Measurements from ENCODE around the gene WDR81.
"Not testable (repeated sequence)": the region's sequence is repeated elsewhere in the genome, so short reads cannot be mapped to it uniquely, and the experiment has no call there.

Gene WDR81

GRCh38 chr17:1753767-1754429, 29.4 kb downstream of the WDR81 start:
- no peak for DNase-seq (ENCODE audit: low spot score)

GRCh38 chr17:1754430-1755112, 30.1 kb downstream of the WDR81 start:
- DNase-seq (ENCODE audit: low spot score), result no peak

- DNase-seq (ENCODE audit: low spot score), result no peak
Measured at GRCh38 chr17:1755252-1755826, 30.8 kb downstream of the WDR81 start.

GRCh38 chr17:1755827-1756262, 31.3 kb downstream of the WDR81 start:
- no peak for DNase-seq (ENCODE audit: low spot score)

GRCh38 chr17:1758807-1759206, 34.3 kb downstream of the WDR81 start:
- no peak for DNase-seq (ENCODE audit: low spot score)

- DNase-seq (ENCODE audit: low spot score), result no peak
Measured at GRCh38 chr17:1759529-1759928, 35.0 kb downstream of the WDR81 start.

GRCh38 chr17:1762233-1762900, 37.9 kb downstream of the WDR81 start:
- DNase-seq (ENCODE audit: low spot score), result peak; percentile 81

GRCh38 chr17:1762901-1763898, 38.7 kb downstream of the WDR81 start:
- peak; percentile 89 for DNase-seq (ENCODE audit: low spot score)

GRCh38 chr17:1764284-1764683, 39.8 kb downstream of the WDR81 start:
- peak; percentile 51 for DNase-seq (ENCODE audit: low spot score)

- not testable (repeated sequence) for DNase-seq (ENCODE audit: low spot score)
Measured at GRCh38 chr17:1764705-1765104, 40.2 kb downstream of the WDR81 start.

GRCh38 chr17:1765576-1765975, 41.1 kb downstream of the WDR81 start:
- DNase-seq (ENCODE audit: low spot score), result no peak

GRCh38 chr17:1766382-1767135, 42.1 kb downstream of the WDR81 start:
- no peak for DNase-seq (ENCODE audit: low spot score)

- no peak for DNase-seq (ENCODE audit: low spot score)
Measured at GRCh38 chr17:1767358-1767757, 42.9 kb downstream of the WDR81 start.

- DNase-seq (ENCODE audit: low spot score), result no peak
Measured at GRCh38 chr17:1769822-1770477, 45.4 kb downstream of the WDR81 start.

- DNase-seq (ENCODE audit: low spot score), result not testable (repeated sequence)
Measured at GRCh38 chr17:1773000-1773695, 48.6 kb downstream of the WDR81 start.

GRCh38 chr17:1773696-1774181, 49.2 kb downstream of the WDR81 start:
- DNase-seq (ENCODE audit: low spot score), result no peak

- DNase-seq (ENCODE audit: low spot score), result no peak
Measured at GRCh38 chr17:1774390-1775176, 50.1 kb downstream of the WDR81 start.

- DNase-seq (ENCODE audit: low spot score), result no peak
Measured at GRCh38 chr17:1776328-1776727, 51.8 kb downstream of the WDR81 start.

- DNase-seq (ENCODE audit: low spot score), result no peak
Measured at GRCh38 chr17:1776857-1777256, 52.4 kb downstream of the WDR81 start.
